ENCODE results near the gene DAZL. TPM values are rescaled to one million over a fixed set of nuclear protein-coding genes. Genes with fewer than 3 reads are reported as not detected.

DAZL gene
- total RNA-seq, 6 experiments from 2014 or later = not detected

DNA sequence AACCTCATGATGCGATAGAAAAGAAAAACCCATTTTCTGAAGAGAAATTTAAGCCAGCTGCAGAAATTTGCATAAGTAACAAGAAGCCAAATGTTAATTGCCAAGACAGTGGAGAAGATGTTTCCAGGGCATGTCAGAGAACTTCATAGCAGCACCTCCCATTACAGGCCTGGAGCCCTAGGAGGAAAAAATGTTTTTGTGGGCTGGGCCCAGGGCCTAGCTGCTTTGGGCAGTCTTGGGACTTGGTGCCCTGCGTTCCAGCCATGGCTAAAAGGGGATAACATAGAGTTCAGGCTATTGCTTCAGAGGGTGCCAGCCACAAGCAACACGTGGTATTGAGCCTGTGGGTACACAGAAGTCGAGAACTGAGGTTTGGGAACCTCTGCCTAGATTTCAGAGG, 10.9 kb upstream of the DAZL start:
- WGBS (ENCODE audit: insufficient coverage, low coverage, low lambda C conversion rate, missing lambda C conversion rate) = 83% methylated on average over 3 of the region's 4 CpGs
- no peak for ATAC-seq

DNA sequence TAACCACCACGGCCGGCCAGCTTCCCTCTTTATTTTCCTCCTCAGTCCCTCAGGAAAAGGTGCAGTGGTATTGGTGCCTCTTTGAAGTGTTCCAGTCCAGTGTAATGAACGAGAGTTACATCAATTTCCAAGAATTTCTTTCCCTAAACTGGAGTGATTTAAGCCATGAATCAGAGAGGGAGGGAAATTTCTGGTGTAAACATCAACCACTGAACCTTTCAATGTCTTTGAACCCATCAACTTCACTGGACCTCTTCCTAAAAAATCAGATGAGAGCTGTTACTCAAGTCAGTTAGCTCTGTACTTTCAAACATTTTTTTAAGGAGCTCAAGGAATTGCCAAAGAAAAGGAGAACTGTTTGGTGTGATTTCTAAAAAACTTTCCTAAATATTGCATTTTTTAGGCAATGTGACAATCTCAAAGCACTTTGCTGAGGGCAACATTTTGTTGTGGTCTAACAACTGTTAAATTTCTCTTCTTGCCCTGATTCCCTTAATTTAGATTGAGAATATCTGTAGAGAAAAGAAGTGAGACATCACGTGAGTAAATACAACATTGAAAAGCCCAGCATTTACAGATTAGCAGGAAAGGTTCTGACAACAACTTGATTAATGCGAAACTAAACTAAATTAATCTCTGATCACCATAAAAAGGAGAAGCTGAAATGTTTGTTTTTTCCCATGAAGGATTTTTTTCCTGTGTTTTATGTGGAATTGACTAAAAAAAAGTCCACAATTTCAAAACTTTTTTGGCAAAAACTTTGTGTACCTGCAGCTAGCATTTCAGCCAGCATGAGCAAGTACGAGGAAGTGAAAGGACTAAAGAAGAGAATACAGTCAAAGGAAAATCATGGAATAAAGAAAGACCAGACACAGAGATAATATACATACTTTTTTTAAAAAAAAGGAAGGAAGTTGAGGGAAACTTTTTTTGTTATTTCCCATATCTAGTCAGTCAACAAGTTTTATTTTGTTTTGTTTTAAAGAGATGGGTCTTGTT, 9.1 kb upstream of the DAZL start:
- Histone ChIP-seq H3K27me3 (no peaks in the 10 kb centered on the region), H3K36me3 (no peaks in the 10 kb centered on the region), H3K4me1 (peaks cover 0 to 3% (median 0%) of the 10 kb centered on the region in 4 donors), H3K4me3 (peak overlapping the region in 1 of 3 donors; percentile 6), H3K27ac (no peak overlapping the region), H3K9me3 (no peaks in the 10 kb centered on the region)
- peak; percentile 54 to 84 (median 60) for ATAC-seq
- no peak for DNase-seq
- intact Hi-C loops (cut with DNase I) = no loop called here
- TF ChIP-seq, protein P1, sequence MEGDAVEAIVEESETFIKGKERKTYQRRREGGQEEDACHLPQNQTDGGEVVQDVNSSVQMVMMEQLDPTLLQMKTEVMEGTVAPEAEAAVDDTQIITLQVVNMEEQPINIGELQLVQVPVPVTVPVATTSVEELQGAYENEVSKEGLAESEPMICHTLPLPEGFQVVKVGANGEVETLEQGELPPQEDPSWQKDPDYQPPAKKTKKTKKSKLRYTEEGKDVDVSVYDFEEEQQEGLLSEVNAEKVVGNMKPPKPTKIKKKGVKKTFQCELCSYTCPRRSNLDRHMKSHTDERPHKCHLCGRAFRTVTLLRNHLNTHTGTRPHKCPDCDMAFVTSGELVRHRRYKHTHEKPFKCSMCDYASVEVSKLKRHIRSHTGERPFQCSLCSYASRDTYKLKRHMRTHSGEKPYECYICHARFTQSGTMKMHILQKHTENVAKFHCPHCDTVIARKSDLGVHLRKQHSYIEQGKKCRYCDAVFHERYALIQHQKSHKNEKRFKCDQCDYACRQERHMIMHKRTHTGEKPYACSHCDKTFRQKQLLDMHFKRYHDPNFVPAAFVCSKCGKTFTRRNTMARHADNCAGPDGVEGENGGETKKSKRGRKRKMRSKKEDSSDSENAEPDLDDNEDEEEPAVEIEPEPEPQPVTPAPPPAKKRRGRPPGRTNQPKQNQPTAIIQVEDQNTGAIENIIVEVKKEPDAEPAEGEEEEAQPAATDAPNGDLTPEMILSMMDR (IDR thresholded peaks at IDR 0.05) = no peak
- no peak for TF ChIP-seq POLR2A (IDR thresholded peaks at IDR 0.05)
- WGBS (ENCODE audit: insufficient coverage, low coverage, low lambda C conversion rate, missing lambda C conversion rate) = 41% methylated on average over 6 of the region's 6 CpGs

More for the DNA sequence above, 10.9 kb upstream of the DAZL start:
- Histone ChIP-seq H3K9me3 (no peaks in the 10 kb centered on the region), H3K4me1 (peaks cover 0 to 3% (median 0%) of the 10 kb centered on the region in 4 donors), H3K27ac (no peak overlapping the region), H3K4me3 (no peak overlapping the region), H3K36me3 (no peaks in the 10 kb centered on the region), H3K27me3 (no peaks in the 10 kb centered on the region)
- no peak for TF ChIP-seq POLR2A (IDR thresholded peaks at IDR 0.05)
- TF ChIP-seq, protein P1 (IDR thresholded peaks at IDR 0.05) = no peak
- no peak for DNase-seq
- intact Hi-C loops (cut with DNase I) = no loop called here

DNA sequence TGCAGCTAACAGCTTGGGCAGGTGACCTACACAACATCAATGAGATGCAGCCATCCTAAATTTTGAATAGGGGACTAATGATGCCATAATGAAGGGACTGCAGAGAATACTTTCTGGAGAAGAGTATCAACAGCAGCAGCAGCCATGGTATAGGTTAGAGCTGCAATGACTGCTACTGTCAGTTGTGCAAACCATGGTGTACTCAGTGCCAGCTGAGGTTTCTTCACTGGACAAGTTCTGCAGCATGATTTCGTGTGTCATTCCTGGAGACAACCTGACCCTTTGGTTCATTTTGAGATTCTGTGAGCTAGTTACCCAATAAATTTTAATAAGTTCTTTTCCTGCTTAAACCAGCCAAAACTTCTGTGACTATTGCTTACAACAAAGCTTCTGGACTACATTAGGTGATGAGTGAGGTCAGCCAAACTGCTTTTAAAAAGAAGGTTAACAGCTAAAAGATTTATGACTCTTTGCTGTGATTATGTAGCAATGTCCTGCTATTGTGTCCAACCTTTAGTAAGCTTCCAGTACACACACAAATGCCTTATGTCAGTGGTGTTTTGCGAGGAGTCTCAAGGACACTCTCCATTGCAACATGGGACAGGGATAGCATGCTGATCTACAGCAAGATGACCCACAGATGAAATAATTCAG, 4.8 kb upstream of the DAZL start:
- DNase-seq = no peak
- H3K27me3 ChIP-seq = no peaks in the 10 kb centered on the region
- no peak overlapping the region for H3K4me3 ChIP-seq
- TF ChIP-seq, protein P1 (IDR thresholded peaks at IDR 0.05) = no peak
- no peak overlapping the region for H3K27ac ChIP-seq
- H3K36me3 ChIP-seq = no peaks in the 10 kb centered on the region
- H3K9me3 ChIP-seq = no peaks in the 10 kb centered on the region
- intact Hi-C loops (cut with DNase I) = loop anchor here in 1 of 2 donors (10.0 kb wide), 2 partner anchors 435 to 625 kb away; no protein-coding TSS in a partner anchor
- 53% methylated on average over 2 of the region's 2 CpGs for WGBS (ENCODE audit: insufficient coverage, low coverage, low lambda C conversion rate, missing lambda C conversion rate)
- no peak for ATAC-seq
- peaks cover 0 to 3% (median 0%) of the 10 kb centered on the region in 4 donors for H3K4me1 ChIP-seq

DNA sequence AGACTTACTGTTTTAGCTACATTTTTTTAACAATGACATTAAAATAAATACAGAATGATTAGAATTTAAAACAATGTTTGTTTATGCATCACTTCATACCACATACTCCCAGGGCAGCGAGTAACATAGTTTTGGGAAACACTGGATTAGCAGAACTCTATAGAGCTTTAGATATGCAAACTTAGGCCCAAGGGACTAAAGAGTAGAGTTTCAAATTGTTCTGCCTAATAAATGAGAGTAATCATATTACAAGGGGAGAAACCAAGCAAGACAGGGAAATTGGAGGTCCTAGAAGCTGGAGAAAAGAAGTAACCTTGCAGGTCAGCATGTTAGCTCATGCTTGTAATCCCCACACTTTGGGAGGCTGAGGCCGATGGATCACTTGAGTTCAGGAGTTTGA, 3.6 kb upstream of the DAZL start:
- no peaks in the 10 kb centered on the region for H3K36me3 ChIP-seq
- H3K27me3 ChIP-seq = no peaks in the 10 kb centered on the region
- DNase-seq (no peak), ATAC-seq (no peak)
- H3K9me3 ChIP-seq = no peaks in the 10 kb centered on the region
- WGBS (ENCODE audit: insufficient coverage, low coverage, low lambda C conversion rate, missing lambda C conversion rate) = 77% methylated on average over 2 of the region's 2 CpGs
- intact Hi-C loops (cut with DNase I) = loop anchor here in 1 of 2 donors (10.0 kb wide), 2 partner anchors 436 to 626 kb away; no protein-coding TSS in a partner anchor
- TF ChIP-seq, protein P1 (IDR thresholded peaks at IDR 0.05) = no peak
- no peak for TF ChIP-seq POLR2A (IDR thresholded peaks at IDR 0.05)
- H3K4me1 ChIP-seq = no peaks in the 10 kb centered on the region
- no peak overlapping the region for H3K4me3 ChIP-seq
- H3K27ac ChIP-seq = no peak overlapping the region

Measured in right lobe of liver (tissue), 6 donors.